HG03175 (cell line): ENCODE data around the gene KRTAP9-8.
"Not testable (repeated sequence)": the region's sequence is repeated elsewhere in the genome, so short reads cannot be mapped to it uniquely, and the experiment has no call there.

Experiments used
- ATAC-seq: cut with Tn5 transposase; IDR thresholded peaks from one replicate; pipeline ENCODE4 v1.9.1; 2021; ENCODE audit warnings: mild to moderate bottlenecking, moderate library complexity; ENCODE audit not compliant: unreplicated experiment

KRTAP9-8 gene

GRCh38 chr17:41255381-41256290 lies 17.8 kb downstream of the KRTAP9-8 start, which contains the start of gene KRTAP9-9:
Gene KRTAP9-9 (plus strand): TSS chr17:41255384.
- not testable (repeated sequence) for ATAC-seq

DNA sequence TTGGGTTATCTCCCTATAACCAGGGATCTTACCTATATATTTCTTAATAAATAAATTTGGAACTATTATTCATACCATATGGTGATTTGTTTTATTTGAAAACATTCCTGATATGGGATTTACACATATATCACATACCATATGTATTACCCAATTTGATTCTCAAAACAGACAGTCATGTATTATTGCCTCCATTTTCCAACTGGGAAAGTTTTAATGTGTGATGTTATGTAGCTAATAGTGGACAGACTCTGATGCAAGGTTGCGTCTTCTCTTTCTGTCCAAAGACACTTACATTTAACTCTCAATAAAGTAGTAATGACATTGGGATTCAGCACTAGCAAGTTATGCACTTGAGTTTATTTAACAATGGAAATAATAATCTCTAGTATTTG lies 18.5 kb downstream of the KRTAP9-8 start:
- no peak for ATAC-seq

DNA sequence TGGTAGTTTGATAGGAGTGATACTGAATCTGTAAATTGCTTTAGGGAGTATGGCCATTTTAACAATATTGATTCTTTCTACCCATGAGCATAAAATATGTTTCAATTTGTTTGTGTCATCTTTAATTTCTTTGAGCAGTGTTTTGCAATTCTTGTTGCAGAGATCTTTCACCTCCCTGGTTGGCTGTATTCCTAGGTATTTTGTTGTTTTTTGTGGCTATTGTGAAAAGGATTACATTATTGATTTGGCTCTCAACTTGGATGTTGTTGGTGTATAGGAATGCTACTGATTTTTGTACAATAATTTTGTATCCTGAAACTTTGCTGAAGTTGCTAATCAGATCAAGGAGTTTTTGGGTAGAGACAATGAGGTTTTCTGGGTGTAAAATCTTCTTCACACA lies 20.6 kb downstream of the KRTAP9-8 start:
- no peak for ATAC-seq

DNA sequence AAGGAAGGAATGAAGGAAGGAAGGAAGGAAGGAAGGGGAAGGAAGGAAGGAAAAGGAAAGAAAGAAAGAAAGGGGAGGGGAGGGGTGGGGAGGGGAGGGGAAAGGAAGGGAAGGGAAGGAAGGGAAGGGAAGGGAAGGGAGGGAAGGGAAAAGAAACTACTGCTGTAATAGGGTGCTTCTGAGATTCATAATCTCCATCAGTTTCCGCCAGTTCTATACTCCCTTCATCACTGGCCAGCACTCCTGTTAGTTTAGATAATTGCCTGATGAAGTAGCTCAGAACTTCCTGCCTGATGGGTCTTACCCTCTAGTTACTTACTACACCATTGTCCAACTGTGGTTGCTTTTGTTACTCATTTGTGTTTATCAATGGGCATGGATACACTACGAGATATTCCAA lies 25.4 kb downstream of the KRTAP9-8 start:
- no peak for ATAC-seq

- ATAC-seq, result no peak
Observed at GRCh38 chr17:41264599-41264998, 26.8 kb downstream of the KRTAP9-8 start.

- ATAC-seq, result no peak
Observed at GRCh38 chr17:41265078-41265477, 27.3 kb downstream of the KRTAP9-8 start, which contains the start of gene KRTAP9-6. Gene KRTAP9-6 (plus strand): TSS chr17:41265378. CDS start chr17:41265378, 0 bp downstream.

DNA sequence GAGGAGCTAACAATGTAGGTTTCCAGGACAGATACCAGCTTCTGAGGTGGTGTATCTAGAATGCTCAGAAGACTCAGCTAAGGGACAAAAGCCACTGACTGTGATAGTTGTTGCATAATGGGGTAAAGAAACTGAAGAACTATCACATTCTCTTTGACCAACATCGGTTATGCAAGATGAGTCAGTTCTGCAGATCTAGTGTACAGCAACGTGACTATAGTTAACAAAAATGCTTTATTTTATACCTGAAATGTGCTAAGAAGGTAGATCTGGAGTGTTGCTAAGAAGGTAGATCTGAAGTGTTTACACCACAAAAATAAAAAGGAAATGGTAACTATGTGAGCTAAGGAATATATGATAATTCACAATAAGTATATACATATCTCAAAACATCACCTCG lies 29.9 kb downstream of the KRTAP9-8 start:
- no peak for ATAC-seq

DNA sequence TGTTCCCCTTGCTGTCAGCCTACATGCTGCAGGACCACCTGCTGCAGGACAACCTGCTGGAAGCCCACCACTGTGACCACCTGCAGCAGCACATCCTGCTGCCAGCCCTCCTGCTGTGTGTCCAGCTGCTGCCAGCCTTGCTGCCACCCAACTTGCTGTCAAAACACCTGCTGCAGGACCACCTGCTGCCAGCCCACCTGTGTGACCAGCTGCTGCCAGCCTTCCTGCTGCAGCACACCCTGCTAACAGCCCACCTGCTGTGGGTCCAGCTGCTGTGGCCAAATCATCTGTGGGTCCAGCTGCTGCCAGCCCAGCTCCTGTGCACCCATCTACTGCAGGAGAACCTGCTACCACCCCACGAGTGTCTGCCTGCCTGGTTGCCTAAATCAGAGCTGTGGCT lies 33.5 kb downstream of the KRTAP9-8 start:
- not testable (repeated sequence) for ATAC-seq

GRCh38 chr17:41271858-41272257 lies 34.1 kb downstream of the KRTAP9-8 start:
- ATAC-seq, result no peak

DNA sequence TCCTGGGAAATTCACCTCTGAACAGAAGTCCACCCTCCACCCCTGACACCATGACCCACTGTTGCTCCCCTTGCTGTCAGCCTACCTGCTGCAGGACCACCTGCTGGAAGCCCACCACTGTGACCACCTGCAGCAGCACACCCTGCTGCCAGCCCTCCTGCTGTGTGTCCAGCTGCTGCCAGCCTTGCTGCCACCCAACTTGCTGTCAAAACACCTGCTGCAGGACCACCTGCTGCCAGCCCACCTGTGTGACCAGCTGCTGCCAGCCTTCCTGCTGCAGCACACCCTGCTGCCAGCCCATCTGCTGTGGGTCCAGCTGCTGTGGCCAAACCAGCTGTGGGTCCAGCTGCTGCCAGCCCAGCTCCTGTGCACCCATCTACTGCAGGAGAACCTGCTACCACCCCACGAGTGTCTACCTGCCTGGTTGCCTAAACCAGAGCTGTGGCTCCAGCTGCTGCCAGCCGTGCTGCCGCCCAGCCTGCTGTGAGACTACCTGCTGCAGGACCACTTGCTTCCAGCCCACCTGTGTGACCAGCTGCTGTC lies 37.9 kb downstream of the KRTAP9-8 start, which contains the start of gene KRTAP9-7:
KRTAP9-7 (plus strand) TSS at position 51 of the 543 bp plus-strand sequence; CDS start at position 51, 0 bp downstream.
- not testable (repeated sequence) for ATAC-seq

DNA sequence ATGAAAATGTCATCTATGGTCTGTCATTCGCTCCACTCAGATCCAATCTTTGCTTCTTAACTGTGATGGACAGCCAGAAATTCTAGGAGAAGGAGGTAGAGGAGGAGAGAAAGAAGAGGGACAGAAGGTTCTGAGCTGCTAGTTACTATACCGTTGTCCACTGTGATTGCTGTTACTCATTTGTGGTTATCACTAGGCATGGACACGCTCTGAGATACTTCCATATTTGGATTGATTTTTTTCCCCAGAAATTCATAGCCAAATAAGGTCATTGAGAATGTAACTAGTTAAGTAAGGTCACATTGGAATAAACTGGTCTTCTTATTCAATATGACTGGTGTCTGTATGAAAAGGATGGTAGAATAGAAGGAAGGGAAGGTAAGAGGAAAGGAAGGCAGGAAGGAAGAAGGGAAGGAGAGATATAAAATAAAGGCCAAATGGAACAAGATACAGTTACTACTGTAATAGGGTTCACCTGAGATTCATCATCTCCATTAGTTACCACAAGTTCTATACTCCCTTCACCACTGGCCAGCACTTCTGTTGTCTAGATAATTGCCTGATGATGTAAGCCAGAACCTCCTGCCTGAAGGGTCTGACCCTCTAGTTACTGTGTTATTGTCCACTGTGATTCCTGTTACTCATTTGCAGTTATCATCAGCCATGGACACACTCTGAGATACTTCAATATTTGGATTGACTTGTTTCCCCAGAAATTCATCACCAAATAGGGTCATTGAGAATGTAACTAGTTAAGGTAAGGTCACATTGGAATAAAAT lies 40.6 kb downstream of the KRTAP9-8 start:
- ATAC-seq, result no peak

DNA sequence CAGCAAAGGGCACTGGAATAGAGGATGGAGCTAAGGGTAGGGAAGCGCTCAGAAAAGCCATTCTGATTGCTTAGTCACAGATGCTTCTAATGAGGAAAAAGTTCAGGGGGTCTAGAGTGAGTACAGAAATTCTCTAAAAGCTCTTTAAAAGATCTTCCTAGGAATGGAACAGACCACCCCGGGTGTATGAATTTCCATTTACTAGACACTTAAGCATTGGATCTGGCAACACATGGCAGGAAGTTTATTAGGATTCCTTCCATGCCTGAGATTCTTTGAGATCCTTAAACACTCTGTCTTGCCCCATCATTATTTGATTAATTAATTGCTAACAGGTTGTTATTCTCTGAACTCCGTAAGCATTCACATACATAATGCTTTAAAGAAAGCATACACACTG lies 46.2 kb downstream of the KRTAP9-8 start:
- no peak for ATAC-seq

GRCh38 chr17:41284546-41284945 lies 46.7 kb downstream of the KRTAP9-8 start:
- ATAC-seq, result no peak

DNA sequence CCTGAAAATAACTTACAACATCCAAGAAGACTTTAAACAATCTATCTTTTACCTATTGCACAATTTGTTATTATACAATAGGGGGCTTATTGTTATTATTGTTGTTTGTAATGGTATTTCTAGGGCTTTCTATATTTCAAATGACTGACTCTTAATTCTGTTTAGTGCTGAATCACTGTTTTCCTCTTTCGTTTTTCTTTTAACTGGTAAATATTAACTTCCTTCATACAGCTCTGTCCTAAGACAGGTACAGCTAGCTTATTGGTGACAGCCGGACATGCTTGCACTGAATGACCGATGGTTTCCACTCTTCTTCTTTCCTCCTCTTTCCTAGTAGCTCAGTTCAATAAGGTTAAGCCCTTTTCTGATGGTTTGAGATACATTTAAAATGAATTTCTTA lies 49.3 kb downstream of the KRTAP9-8 start:
- no peak for ATAC-seq
